HUES64 (cell line): ENCODE data around the gene USH1C.

ENCODE experiments used
- H3K27ac ChIP-seq: 2 replicates; pipeline ENCODE4 v1.7.0; 2013; ENCODE audit warnings: low read depth, low read length, inconsistent platforms
- H3K27me3 ChIP-seq: 2 replicates; pipeline ENCODE4 v1.6.1; 2013; ENCODE audit warnings: mild to moderate bottlenecking, low read length; ENCODE audit not compliant: insufficient read depth
- H3K36me3 ChIP-seq: 2 replicates; pipeline ENCODE4 v1.6.1; 2013; ENCODE audit warnings: mild to moderate bottlenecking, low read length; ENCODE audit not compliant: insufficient read depth
- H3K4me1 ChIP-seq: 2 replicates; pipeline ENCODE4 v1.6.1; 2013; ENCODE audit warnings: mild to moderate bottlenecking, low read length, moderate library complexity; ENCODE audit not compliant: insufficient read depth
- H3K4me3 ChIP-seq: 2 replicates; pipeline ENCODE4 v1.5.1; 2013; ENCODE audit warnings: mild to moderate bottlenecking, low read length, moderate library complexity
- H3K9ac ChIP-seq: 2 replicates; pipeline ENCODE4 v1.6.1; 2013; ENCODE audit warnings: mild to moderate bottlenecking, low read depth, low read length
- H3K9me3 ChIP-seq: 2 replicates; pipeline ENCODE4 v1.6.1; 2013; ENCODE audit warnings: low read depth, low read length; ENCODE audit not compliant: insufficient read depth
- WGBS: fragments of 150-250, 120-280 bp; methylation state at CpG from one replicate; pipeline ENCODE4 v1.1.7; 2013; ENCODE audit warnings: missing lambda C conversion rate; 5-methylcytosine and 5-hydroxymethylcytosine counted together

USH1C gene

DNA sequence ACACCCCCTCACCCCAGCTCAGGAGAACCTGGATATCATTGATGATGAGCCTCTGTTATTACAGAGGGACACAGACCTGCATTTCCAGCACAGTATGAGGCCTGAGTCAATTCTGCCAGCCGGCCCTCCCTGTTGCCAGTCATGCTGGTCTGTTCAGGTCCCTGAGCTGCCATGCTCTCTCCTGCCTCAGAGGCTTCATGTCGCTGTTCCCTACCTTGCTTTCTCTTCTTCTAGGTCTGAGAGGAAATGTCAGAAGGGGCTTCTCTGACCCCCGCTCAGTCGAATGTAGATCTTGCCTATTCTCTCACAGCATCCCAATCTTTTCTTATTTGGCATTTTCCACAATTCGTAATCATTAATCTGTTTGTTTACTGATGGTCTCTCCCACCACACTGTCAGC lies 45.7 kb downstream of the USH1C start:
- Histone ChIP-seq H3K4me3 (no peak overlapping the region), H3K9me3 (no peaks in the 10 kb centered on the region), H3K27ac (no peak overlapping the region), H3K9ac (no peak overlapping the region), H3K27me3 (no peaks in the 10 kb centered on the region), H3K4me1 (no peaks in the 10 kb centered on the region), H3K36me3 (no peaks in the 10 kb centered on the region)
- WGBS = 64% methylated on average over 5 of the region's 5 CpGs

DNA sequence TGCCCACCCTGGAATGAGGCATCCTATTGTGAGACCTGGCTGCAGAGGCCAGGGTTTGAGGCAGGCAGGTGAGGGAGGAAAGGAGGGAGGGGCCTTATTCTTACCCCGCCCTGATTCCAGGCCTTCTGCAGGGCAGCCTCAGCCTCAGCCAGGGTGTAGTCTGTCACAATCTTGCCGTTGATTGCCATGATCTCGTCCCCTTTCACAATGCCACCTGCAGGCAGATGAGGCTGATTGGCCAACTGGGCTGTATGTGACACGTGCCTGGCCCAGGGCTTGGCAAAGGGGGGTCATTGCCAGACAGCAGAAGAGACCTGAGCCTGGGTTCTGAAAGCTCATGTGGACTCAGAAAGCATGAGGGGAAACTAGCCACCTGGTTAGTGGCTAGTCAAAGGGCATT lies 46.2 kb downstream of the USH1C start:
- 66% methylated on average over 4 of the region's 4 CpGs for WGBS

DNA sequence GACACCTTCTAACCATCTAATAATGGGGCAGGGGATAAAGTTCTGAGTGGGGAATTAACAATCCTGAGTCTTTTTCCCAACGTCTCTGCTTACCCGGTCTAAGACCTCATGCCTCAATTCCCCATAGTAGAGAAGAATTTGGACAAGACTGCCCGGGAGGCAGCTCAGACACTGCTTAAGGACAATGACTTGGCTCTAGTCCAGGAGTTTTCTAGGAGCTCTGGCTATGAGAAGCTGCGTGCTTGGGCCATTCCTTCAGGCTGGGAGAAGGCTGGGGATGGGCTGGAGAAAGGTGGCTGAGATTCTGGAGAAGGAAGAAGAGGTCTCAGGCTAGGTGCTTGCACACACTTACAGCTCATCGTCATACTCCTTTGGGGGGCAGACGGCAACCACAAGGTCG lies 47.8 kb downstream of the USH1C start:
- no peaks in the 10 kb centered on the region for H3K27me3 ChIP-seq
- H3K4me3 ChIP-seq = no peak overlapping the region
- H3K9me3 ChIP-seq = no peaks in the 10 kb centered on the region
- H3K36me3 ChIP-seq = no peaks in the 10 kb centered on the region
- no peak overlapping the region for H3K9ac ChIP-seq
- no peak overlapping the region for H3K27ac ChIP-seq
- 92% methylated on average over 7 of the region's 7 CpGs for WGBS
- H3K4me1 ChIP-seq = no peaks in the 10 kb centered on the region

More for the DNA sequence above, 46.2 kb downstream of the USH1C start:
- Histone ChIP-seq H3K27me3 (no peaks in the 10 kb centered on the region), H3K36me3 (no peaks in the 10 kb centered on the region), H3K27ac (no peak overlapping the region), H3K9me3 (no peaks in the 10 kb centered on the region), H3K9ac (no peak overlapping the region), H3K4me3 (no peak overlapping the region), H3K4me1 (no peaks in the 10 kb centered on the region)

DNA sequence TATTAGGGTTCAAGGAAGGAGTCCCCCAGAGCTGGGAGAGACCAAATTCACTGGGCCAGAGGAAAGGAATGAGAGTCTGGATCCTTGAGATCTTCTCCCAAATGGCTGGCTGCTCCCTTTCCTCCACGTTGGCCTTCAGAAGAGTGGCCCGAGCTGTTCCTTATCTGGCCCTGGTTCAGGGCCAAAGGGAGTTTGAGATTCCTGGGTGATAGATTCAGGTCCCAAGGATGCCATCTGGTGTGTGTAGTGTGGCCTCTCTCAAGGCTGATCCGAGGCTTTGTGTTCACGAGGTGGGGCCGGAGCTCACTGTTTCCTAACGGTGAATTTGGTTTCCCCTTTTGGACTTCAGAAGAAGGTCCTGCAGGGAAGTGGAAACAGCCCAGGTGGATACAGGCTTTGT lies 50.2 kb downstream of the USH1C start:
- H3K9me3 ChIP-seq = no peaks in the 10 kb centered on the region
- H3K27me3 ChIP-seq = no peaks in the 10 kb centered on the region
- no peaks in the 10 kb centered on the region for H3K4me1 ChIP-seq
- no peak overlapping the region for H3K27ac ChIP-seq
- H3K9ac ChIP-seq = no peak overlapping the region
- WGBS = 80% methylated on average over 6 of the region's 6 CpGs
- no peak overlapping the region for H3K4me3 ChIP-seq
- no peaks in the 10 kb centered on the region for H3K36me3 ChIP-seq

DNA sequence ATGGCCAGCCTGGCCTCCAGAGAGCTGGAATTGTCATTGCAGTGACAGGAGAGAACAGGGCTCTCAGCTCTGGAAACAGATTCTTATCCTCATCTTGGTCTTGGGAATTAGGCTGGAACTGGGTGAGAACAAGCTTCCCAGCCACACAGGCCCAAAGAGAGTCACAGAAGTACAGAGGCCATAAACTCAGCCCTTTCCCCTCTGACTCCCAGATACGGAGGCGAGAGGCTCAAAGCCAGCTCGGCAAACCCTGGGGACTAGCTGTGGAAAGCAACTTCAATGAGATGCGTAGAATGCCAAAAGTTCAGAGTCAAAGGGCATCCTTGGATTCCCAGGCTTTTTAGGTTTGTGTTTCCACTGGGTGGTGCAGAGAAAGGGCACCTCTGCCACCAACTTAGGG lies 53.3 kb downstream of the USH1C start:
- WGBS = 83% methylated on average over 4 of the region's 4 CpGs

DNA sequence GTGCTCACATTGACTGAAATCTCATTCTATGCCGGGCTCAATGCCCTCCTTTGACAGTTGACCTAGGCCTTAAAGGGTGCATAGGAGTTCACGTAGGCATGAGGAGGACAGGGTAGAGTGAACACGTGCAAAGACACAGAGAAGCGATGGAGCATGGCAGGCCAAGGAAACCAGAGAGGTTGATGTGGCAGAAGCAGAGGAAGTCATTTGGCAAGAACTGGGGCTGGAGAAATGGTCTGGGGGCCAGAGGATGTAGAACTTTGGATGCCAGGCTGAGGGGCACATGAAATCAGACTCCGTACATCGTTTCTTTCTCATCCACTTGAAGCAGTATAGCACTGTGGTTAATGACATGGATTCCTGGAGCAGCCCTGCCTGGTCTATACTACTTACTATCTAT lies 54.0 kb downstream of the USH1C start:
- H3K27ac ChIP-seq = no peak overlapping the region
- no peak overlapping the region for H3K9ac ChIP-seq
- no peaks in the 10 kb centered on the region for H3K36me3 ChIP-seq
- no peaks in the 10 kb centered on the region for H3K27me3 ChIP-seq
- no peaks in the 10 kb centered on the region for H3K9me3 ChIP-seq
- 94% methylated on average over 6 of the region's 6 CpGs for WGBS
- no peaks in the 10 kb centered on the region for H3K4me1 ChIP-seq
- no peak overlapping the region for H3K4me3 ChIP-seq

More for the DNA sequence above, 53.3 kb downstream of the USH1C start:
- no peak overlapping the region for H3K27ac ChIP-seq
- no peaks in the 10 kb centered on the region for H3K9me3 ChIP-seq
- H3K9ac ChIP-seq = no peak overlapping the region
- no peaks in the 10 kb centered on the region for H3K27me3 ChIP-seq
- H3K36me3 ChIP-seq = no peaks in the 10 kb centered on the region
- H3K4me1 ChIP-seq = no peaks in the 10 kb centered on the region
- no peak overlapping the region for H3K4me3 ChIP-seq

DNA sequence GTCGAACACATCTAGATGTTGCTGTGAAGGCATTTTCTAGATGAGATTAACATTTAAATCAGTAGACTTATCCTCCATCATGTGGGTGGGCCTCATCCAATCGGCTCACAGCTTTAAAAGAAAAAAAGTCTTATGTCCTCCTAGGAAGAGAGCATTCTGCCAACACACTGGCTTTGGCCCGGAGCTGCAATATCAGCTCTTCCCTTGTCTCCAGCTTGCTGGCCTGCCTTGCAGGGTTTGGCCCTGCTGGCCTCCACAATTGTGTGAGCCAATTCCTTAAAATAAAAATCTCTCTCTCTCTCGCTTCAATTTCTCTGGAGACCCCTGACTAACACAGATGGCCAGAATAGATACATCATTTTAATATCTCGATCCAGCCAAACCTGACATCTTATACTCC lies 54.5 kb downstream of the USH1C start:
- Histone ChIP-seq H3K27ac (no peak overlapping the region), H3K36me3 (no peaks in the 10 kb centered on the region), H3K27me3 (no peaks in the 10 kb centered on the region), H3K9ac (no peak overlapping the region), H3K9me3 (no peaks in the 10 kb centered on the region), H3K4me1 (no peaks in the 10 kb centered on the region), H3K4me3 (no peak overlapping the region)
- 94% methylated on average over 5 of the region's 5 CpGs for WGBS

DNA sequence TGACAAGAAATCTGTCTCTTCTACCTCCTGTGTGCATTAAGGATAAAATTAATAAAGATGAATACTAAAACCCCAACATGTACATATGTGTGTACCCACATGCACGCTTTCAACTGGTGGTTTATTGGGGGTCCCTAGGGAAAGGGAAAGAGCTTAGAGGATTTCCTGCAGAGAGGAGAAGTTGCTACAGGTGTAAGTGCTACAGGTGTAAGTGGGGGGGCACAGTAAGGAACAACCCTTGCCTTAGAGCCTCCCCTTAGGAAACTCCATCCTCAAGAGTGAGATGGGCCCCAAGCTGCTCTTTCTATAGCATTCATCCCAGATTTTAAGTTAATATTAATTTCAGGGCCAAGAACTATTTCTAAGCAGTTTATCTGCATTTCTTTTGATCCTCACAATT lies 55.7 kb downstream of the USH1C start:
- no peaks in the 10 kb centered on the region for H3K36me3 ChIP-seq
- no peaks in the 10 kb centered on the region for H3K9me3 ChIP-seq
- H3K4me3 ChIP-seq = no peak overlapping the region
- H3K9ac ChIP-seq = no peak overlapping the region
- 100% methylated on average over 1 of the region's 1 CpG for WGBS
- no peaks in the 10 kb centered on the region for H3K27me3 ChIP-seq
- no peak overlapping the region for H3K27ac ChIP-seq
- no peaks in the 10 kb centered on the region for H3K4me1 ChIP-seq

DNA sequence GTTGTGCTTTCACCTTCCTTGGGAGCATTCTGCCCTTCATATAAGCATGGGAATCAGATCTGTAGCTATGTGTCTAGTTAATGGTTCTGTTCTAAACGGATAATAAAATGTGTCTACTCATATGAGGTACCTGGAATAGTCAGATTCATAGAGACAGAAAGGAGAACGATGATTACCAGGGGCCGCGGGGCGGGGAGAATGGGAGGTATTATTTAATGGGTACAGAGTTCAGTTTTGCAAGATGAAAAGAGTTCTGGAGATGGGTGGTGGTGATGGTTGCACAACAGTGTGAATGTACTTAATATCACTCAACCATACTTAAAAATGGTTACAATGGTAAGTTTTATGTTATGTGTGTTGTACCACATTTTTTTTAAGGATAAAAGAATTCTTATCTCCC lies 57.6 kb downstream of the USH1C start:
- Histone ChIP-seq H3K9me3 (no peaks in the 10 kb centered on the region), H3K36me3 (no peaks in the 10 kb centered on the region)

DNA sequence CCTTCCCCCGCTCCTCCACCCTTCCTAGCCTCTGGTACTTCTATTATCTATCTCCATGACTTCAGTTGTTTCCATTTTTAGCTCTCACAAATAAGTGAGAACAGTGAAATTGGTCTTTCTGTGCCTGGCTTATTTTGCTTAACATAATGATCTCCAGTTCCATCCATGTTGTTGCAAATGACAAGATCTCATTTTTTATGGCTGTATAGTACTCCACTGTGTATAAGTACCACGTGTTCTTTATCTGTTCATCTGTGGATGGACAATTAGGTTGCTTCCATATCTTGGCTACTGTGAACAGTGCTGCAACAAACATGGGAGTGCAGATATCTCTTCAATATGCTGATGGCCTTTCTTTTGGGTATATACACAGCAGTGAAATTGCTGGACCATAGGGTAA lies 60.7 kb downstream of the USH1C start:
- H3K27ac ChIP-seq = no peak overlapping the region
- H3K27me3 ChIP-seq = peaks cover 9% of the 10 kb centered on the region
- H3K4me3 ChIP-seq = no peak overlapping the region
- H3K36me3 ChIP-seq = no peaks in the 10 kb centered on the region
- WGBS = 98% methylated on average over 2 of the region's 2 CpGs
- peaks cover 6% of the 10 kb centered on the region for H3K4me1 ChIP-seq
- H3K9ac ChIP-seq = no peak overlapping the region
- no peaks in the 10 kb centered on the region for H3K9me3 ChIP-seq

More for the DNA sequence above, 57.6 kb downstream of the USH1C start:
- no peaks in the 10 kb centered on the region for H3K4me1 ChIP-seq
- no peak overlapping the region for H3K9ac ChIP-seq
- WGBS = 95% methylated on average over 5 of the region's 5 CpGs
- no peak overlapping the region for H3K4me3 ChIP-seq
- H3K27me3 ChIP-seq = no peaks in the 10 kb centered on the region
- no peak overlapping the region for H3K27ac ChIP-seq

DNA sequence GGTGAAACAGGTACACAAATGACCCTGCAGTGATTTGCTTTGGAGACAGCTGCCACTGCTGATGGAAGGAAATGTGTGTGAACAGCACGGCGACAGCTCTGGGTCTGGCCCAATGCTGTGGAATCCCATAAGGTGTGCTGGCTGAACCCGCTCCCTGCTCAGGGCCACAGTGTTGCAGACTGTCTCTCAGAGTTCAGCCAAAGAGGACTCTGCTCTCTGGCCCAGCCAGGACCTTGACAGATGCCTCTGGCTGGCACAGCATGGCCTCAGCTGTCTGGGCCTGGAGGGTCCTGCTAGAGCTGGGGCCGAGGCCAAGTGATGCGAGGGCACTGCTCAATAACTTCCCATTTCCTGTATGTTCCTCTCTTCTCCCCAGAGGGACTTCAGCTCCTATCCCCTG lies 62.3 kb downstream of the USH1C start:
- Histone ChIP-seq H3K4me3 (no peak overlapping the region), H3K27ac (no peak overlapping the region), H3K36me3 (no peaks in the 10 kb centered on the region), H3K9me3 (no peaks in the 10 kb centered on the region), H3K9ac (no peak overlapping the region), H3K4me1 (peaks cover 6% of the 10 kb centered on the region), H3K27me3 (peaks cover 25% of the 10 kb centered on the region)
- 94% methylated on average over 5 of the region's 5 CpGs for WGBS
